Prostate gland (tissue), 2 donors: ENCODE data around the gene JARID2.

ENCODE experiments used
- POLR2A ChIP-seq: fragments of 450-650 bp; IDR thresholded peaks from one replicate; pipeline ENCODE4 v1.6.1; 2016; ENCODE audit warnings: antibody characterized with exemption, mild to moderate bottlenecking
- POLR2AphosphoS5 ChIP-seq: sonication (generic); formaldehyde crosslinking; IDR thresholded peaks from one replicate; pipeline ENCODE4 v1.6.1; 2017; ENCODE audit warnings: antibody characterized with exemption
- TF ChIP-seq, protein P1 (sequence below), 4 experiments: fragments of 200-600 bp in 2 of 4; fragments of 450-650 bp in 2 of 4; sonication (generic) in 2 of 4; IDR thresholded peaks; 1 replicate in 3 of 4; 2 replicates in 1 of 4; pipeline ENCODE4 v1.5.1; 2016 to 2019; ENCODE audit warnings: antibody characterized with exemption in 4 of 4, mild to moderate bottlenecking in 2 of 4, moderate library complexity in 2 of 4

DNA sequence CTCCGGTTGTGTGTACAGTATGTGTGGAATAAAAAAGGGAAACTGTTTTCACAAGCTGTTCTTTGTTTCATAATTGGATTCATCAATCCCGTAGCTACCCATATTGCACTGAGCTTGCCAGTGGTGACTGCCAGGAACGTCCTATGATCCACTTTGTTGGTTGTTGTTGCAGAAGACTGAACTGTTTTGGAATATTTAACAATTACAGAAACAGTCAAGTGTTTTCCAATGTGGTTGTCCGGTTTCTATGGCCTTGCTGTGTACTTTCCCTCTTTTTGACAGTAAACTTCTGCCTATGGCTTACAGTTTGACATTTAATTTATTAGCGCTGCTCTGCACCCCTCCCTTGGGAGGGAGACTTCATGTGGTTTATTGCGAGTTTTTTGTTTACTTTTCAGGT is 275.7 kb downstream of the JARID2 start:
- TF ChIP-seq POLR2A, result no peak
- peak; percentile 48 for TF ChIP-seq POLR2AphosphoS5
- TF ChIP-seq, protein P1, sequence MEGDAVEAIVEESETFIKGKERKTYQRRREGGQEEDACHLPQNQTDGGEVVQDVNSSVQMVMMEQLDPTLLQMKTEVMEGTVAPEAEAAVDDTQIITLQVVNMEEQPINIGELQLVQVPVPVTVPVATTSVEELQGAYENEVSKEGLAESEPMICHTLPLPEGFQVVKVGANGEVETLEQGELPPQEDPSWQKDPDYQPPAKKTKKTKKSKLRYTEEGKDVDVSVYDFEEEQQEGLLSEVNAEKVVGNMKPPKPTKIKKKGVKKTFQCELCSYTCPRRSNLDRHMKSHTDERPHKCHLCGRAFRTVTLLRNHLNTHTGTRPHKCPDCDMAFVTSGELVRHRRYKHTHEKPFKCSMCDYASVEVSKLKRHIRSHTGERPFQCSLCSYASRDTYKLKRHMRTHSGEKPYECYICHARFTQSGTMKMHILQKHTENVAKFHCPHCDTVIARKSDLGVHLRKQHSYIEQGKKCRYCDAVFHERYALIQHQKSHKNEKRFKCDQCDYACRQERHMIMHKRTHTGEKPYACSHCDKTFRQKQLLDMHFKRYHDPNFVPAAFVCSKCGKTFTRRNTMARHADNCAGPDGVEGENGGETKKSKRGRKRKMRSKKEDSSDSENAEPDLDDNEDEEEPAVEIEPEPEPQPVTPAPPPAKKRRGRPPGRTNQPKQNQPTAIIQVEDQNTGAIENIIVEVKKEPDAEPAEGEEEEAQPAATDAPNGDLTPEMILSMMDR (IDR thresholded peaks at IDR 0.05), result no peak
